GM10847 (cell line): ENCODE data around the gene SRSF8.

Experiments
- POLR2A ChIP-seq: IDR thresholded peaks from 2 replicates; pipeline ENCODE4 v1.6.1; 2011; ENCODE audit not compliant: insufficient read length; ENCODE audit errors: extremely low read depth

SRSF8 gene

DNA sequence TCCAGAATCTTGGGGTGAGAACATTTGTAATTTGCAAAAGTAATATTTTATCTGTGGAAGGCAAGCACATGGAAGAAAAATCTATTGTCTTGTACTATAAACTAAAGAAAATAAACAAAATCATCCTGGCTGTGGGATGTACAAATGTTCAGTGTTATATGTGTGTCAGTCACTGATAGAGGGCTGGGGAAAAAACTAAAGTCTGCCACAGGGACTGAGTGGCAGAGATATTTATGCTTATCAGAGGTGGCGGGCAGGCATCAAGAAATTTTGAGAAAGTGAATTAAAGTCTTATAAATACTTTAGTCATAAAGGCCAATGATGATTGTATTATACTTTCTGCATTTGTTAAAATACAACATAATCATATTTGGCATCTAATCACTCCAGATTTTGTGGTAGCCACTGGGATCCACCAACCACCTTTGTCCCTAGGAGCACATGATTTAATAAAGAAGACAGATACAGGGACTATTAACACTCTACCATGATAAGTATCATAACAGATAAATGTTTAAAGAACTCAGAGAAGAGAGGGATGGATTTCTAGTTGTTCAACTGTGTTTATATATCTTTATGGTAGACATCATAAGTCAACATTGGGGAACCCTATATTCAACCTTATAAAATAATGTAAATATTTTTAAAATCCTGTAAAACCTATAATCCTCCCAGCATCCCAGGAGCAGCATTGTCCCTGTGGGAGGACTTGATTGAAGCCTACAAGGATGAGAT is 20.3 kb downstream of the SRSF8 start:
- TF ChIP-seq POLR2A, result no peak

DNA sequence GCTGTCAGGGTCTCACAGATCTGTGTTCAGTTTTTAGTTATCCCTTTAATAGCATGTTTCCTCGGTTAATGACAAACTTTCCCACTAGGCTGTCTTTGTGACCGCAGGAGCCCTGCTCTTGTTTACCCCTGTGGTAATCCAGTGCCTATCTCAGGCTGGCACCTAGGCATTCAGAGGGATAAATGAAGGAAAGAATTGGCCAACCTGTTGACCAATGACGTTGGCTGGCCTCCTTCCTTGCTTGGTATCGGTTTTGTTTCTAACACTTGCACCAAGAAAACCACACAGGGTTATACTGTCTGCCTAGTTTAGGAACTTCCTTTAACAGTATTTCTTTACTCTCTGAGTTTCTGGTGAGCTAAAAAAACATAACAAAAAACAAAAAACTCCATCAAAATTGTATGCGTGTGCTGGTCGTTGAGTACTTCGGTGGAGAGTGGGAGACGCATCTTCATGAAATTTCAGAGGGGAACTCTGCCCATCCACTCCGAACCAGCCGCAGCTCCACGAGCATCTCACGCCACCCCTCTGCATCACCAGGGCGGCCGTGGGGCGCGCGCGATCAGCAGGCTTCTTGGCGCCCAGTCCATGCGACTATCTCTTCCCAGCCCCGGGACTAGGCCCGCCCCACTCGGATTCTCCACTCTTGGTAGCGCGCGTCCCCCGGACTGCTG is 22.4 kb downstream of the SRSF8 start:
- TF ChIP-seq POLR2A, result no peak

DNA sequence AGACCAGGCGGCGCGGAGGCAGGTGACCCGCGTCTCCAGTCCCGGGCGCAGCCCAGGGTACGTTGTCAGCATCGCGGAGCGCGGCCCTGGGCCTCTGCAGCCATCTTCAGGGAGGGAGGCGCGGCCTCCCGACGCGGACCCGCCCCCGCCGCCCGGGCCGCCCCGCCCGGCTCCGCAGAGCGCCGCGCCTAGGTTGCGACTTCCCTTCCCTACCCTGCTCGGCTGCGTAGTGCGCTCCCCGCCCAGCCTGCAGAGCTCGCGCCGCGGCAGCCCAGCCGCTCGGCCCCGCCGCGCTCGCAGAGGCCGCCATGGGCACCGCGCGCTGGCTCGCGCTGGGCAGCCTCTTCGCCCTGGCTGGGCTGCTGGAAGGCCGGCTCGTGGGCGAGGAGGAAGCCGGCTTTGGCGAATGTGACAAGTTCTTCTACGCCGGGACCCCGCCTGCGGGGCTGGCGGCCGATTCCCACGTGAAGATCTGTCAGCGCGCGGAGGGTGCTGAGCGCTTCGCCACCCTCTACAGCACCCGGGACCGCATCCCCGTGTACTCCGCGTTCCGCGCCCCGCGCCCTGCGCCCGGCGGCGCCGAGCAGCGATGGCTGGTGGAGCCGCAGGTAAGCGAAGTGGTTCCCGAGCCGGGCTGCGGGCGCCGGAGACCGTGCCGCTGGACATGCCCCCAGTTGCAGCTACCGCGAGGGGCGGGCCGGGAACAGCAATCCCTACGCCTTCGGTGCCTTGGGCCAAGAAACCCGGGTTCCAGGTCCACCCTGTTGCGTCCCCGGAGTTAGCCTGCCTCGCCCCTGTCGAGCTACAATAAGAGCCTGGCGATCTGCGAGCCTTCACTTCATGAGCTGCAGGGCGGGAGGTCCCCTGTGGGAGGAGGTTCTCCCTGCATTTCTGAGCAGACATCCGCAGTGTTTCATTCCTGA is 23.2 kb downstream of the SRSF8 start, which contains the start of gene ENDOD1:
TSS of gene ENDOD1 (plus strand) at position 227 of the 923 bp plus-strand sequence. CDS start at position 309, 82 bp downstream.
- peak; percentile 90 for TF ChIP-seq POLR2A

DNA sequence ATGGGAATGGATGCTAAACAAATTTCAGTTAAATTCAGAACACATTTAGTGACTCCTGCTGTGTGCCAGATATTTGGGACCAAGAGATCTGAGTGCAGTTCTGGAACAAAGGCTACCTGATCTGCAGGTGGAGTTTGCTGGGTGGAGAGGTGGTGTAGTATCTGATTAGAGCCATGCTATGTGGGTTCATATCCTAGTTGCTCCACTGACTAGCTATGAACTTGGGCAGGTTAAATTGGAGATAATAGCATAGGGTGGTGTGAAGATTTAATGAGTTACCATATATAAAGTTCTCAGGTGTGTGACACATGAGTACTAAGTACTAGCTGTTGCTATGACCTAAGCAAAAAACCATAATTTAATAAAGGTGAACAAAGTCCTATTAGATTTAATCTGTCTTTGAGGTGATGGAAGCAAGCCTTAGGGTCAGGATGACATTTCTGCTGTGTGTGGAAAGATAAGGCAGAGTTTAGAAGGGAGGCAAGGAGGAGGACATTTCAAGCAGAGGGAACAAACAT is 25.0 kb downstream of the SRSF8 start:
- no peak for TF ChIP-seq POLR2A

DNA sequence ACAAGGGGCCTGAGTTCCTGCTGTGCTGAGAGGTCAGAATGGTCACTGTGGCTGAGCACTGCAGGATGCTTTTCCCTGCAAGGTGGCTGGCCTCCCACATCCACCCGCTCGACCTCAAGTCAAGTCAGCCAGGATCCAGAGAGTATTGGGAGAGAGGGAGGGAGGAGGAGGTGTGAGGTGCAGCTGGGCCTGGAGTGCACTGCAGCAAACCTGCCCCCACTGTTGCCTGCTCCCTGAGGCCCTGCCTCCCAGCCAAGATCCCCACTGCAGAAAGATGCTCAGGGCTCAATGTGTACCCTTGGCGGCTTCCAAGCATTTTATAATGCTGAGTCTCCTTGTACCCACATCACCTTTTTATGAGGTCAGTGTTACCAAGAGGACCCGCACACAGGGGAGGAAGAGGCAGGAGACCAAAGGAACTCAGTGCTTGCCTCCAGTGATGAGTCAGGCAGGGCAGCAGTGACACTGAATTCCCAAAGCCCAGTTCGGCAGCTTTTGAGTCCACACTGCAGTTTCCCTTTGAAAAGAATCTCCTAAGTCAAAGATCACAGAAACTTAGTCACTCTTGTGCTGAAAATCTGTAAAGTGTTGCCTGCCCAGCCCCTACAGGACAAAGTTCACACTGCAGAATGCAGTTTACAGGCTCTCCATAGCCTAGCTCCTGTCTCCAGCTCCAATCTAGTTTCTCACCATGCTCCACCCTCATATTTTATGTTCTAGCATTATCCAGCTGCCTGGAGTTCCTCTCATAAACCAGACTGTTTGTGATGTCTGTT is 26.0 kb downstream of the SRSF8 start:
- TF ChIP-seq POLR2A, result no peak

DNA sequence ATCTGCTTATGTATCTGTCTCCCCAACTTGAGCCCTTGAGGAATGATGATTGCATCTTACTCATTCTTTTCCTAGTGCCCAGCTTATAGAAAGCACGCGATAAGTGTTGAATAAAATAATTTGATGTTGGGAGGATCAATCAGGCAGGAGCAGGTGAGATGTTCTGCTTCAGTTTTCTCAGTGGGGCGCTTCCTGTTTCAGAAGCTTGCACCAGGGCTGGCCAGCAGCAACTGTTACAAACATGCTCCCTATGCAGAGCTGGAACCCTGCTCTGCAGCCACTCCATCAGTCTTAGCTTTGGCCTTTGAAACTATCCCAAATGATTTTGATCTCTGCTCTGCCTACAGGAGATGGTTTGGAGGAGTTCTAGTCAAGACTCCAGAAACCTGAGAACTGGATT is 26.8 kb downstream of the SRSF8 start:
- no peak for TF ChIP-seq POLR2A

DNA sequence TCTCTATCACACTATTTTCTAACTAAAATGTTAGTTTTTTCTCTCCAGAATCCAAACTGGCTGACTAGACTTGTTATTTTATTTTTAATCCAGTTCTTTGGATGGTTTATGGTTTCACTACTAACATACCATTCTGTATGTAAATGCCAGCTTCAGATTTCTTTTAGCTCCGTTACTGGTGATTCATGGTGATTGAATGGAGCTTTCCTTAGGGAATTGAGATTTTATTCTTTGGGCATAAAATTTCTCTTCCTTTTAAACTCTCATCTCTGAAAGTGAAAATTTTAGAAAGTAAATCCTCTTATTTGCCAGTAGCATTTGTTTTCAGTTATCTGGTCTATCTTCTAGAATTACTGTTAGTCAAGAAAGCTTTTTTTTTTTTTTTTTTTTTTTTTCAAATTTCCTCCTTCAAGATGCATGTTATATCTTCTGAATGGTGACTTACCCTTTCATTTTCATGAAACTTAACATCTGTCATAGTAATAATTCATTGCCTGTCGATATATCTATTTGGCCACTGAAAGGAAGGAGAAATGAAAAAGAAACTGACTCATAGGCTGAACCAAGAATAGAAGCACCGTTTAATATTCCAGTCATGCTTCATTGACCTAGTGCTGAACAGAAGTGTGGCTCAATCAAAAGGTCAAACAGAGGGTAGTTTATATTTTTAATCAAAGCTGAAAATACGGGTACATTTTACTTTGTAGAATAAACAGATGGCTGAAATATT is 29.3 kb downstream of the SRSF8 start:
- no peak for TF ChIP-seq POLR2A

DNA sequence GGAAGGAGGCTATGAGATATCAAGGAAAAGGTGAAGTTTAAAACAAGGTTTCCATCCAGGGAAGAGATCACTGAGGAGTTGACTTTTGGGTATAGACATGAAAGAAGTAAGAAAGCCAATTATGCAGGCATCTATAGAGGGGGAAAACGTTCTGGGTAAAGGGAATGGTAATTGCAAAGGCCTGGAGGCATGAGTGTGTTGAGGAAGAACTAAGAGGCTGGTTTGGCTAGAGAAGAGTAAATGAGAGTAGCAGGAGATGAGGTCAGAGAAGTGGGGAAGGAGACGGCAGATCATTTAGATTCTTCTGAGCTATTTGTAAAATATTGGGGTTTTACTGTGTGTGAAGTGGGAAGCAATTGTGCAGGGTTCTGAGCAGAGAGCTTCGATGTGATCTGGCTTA is 30.5 kb downstream of the SRSF8 start:
- TF ChIP-seq POLR2A, result no peak

DNA sequence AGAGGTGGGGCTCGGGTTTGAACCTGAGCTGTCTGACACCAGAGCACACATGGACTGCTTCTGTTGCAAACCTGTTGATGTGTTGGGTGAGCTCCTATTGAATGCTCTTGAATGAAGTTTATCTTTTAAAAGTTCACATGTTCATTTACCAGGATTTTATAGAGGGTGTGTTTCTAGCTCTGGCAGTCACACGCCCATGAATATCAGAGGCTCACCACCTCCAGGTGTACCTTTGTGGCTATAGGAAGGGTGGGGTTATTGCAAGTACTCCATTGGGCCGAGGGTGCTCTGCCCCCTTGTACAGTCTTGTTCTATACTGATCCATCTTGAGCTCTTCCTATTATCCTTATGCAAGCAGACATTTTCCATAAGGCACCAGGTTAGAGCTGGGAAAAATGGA is 32.1 kb downstream of the SRSF8 start:
- TF ChIP-seq POLR2A, result no peak

DNA sequence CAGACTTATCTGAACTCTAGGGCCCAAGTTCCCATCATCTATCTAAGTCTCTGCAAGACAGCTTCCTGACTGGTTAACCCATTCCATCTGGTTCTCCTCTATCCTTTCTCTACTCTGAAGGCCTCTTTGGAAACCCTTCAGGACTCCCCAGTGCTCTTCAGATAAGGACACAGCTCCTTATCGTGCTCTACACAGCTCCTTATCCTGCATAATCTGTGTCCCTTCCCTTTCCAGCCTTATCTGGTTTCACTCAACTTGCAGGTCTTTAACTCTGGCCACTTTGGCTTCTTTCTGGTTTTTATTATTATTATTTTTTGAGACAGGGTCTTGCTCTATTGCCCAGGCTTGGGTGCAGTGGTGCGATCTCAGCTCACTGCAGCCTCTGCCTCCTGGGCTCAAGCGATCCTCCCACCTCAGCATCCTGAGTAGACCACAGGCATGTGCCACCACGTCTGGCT is 33.5 kb downstream of the SRSF8 start:
- no peak for TF ChIP-seq POLR2A

DNA sequence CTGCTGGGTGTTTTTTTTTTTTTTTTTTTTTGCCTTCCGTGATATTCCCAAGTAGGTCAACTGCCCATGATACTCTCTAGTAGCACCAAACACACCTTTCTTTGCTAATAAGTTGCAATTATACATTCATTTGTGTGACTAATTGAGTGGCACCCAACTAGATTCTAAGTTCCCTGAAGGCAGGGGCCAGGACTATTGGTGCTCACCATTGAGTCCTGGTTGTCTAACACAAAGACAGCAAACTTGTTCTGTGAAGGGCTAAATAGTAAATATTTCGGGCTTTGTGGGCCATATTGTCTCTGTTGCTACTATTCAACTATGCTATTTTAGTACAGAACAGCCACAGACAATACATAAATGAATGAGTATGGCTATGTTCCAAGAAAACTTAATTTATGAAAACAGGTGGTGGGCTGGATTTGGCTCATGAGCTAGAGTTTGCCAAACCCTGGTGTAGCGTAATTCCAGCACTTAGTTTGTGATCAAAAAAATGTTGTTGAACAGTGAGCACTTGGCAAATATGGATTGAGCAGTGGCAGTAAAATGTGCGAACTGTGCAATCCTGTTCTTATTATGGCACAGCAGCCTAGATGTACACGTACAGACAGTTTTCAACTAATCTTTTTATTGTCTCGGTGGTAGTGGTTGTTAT is 34.3 kb downstream of the SRSF8 start:
- no peak for TF ChIP-seq POLR2A

DNA sequence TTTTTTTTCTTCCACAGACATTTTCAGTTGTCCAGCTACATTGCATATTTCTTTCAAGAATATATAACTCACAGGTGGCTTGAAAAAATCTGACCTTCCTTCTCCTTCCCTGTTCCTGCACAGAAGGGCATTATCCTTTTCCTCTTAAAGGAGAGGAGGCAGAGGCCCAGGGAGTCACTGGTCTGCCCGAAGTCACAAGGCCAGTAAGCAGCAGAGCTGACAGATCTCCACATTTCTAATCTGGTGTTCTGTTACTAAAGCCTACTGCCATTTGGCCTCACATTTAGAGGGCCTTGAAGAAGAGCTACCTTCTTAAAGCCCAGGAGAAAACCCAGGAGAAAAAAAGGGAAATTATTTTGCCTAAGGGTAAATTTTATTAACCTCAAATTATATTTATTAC is 35.2 kb downstream of the SRSF8 start:
- TF ChIP-seq POLR2A, result no peak

DNA sequence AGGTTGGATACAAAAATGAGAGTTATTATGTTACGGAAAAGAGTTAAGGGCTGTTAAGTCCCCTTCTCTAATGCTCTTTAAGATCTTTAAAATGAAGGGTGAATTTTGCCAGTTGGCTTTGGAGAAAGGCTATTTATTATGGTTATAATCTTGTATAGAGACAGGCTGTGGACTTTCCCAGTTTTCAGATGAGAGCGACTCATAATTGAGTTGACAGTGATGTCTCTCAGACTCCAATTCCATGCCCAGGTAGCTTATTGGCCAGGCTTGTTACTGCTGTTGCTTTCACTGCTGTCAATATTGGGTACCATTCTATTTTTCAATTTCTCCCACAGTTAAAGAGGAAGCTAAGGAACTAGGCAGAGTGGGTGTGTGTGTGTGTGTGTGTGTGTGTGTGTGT is 36.0 kb downstream of the SRSF8 start:
- TF ChIP-seq POLR2A, result no peak

DNA sequence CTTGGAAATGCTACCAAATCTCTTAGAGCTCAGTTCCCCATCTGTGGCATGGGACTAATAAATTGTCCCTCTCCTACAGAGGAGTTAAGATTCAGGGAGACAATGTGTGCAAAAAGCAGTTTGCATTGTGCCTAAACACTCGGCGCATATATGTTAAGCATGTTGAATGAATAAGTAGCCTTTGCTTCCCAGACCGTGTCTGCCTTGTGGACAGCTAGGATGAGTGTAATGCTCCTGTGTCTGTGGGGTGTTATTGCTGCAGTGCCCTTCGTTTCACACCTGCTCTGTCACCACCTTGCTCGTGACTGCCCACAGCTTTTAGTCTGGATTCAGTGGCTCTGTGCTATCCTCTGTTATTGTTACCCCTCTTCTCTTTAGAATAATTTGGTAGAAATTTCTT is 37.0 kb downstream of the SRSF8 start:
- TF ChIP-seq POLR2A, result no peak
